GM18867 (cell line): ENCODE results near the gene IFRD1.
A peak's percentile ranks its signal among the peaks of the same experiment; 100 is the strongest.

Source experiments
- ATAC-seq: cut with Tn5 transposase; IDR thresholded peaks from one replicate; pipeline ENCODE4 v1.9.1; 2021; ENCODE audit warnings: mild to moderate bottlenecking, moderate library complexity; ENCODE audit not compliant: unreplicated experiment

IFRD1 gene

DNA sequence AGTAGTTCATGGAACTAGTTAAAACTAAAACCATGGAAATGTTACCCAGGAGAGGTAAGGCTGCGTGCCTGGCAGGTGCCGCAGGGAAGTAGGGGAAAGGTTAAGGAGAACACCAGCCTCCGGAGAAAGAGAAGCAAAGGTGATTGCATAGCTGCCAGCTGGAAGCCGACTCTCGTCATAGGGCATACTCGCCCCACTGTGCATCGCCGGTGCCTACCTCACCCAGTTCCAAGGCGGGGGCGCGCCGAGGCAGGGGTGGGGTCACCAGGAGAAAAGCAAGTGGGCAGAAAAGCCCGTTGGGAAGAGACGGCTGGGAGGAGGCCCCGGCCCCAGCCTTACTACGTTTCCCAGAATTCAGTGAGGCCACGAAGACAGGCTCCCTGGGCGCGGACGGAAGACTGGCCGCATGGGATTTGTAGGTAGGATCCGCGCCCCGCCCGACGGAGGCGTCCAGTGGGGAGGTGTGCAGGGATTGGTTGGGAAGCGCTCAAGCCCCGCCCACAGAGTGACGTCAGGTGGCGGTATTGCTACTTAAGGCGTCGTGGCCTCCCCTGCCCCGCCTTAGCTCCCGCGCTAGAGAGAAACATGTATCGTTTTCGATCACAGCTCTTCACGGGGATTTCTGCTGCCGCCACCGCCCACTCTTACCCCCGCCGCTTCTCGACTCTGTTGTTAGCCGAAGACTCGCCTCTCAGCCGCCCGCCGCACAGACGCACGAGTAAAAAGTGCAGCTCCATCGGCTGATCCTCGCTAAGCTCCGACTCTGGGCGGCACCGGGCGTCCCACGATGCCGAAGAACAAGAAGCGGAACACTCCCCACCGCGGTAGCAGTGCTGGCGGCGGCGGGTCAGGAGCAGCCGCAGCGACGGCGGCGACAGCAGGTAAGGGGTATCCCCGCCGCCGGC, at the start of gene IFRD1:
Gene IFRD1, plus strand, starts transcription at position 559 of the 905 bp plus-strand sequence. Its CDS starts 229 bp downstream, at position 788.
- peak; percentile 78 for ATAC-seq

DNA sequence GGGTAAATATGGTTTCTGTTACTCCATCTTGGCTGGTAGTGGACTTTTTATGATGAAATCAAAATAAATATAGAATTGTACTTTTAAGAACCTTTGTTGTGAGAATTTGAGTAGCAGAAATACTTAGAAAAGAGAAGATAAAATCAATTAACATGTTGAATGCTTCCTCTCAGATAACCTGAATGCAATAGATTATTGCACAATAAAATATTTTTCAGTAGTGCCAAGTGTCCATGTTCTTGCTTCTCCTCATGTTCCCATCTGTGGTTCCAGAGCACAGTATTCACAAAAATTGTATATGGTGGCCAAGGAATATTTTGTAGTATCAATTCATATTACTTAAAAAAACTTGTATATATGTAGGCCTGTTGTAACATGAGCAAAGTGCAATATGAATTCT, 45.9 kb upstream of the IFRD1 start:
- no peak for ATAC-seq

DNA sequence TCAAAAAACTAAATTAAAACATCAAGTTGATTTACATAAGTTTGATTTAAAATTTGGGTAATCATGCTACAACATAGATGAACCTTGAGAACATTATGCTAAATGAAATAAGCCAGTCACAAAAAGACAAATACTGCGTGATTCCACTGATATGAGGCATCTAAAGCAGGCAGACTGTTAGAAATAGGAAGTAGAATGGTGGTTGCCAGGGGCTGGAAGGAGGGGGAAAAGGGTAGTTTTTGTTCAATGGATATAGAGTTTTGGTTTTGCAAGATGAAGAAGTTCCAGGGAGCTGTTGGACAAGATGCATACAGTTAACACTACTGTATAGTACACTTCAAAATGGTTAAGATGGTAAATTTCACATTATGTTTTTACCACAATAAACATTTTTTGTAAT, 45.0 kb upstream of the IFRD1 start:
- ATAC-seq, result no peak

- ATAC-seq, result no peak
Observed at GRCh38 chr7:112407261-112407660, 43.0 kb upstream of the IFRD1 start.

DNA sequence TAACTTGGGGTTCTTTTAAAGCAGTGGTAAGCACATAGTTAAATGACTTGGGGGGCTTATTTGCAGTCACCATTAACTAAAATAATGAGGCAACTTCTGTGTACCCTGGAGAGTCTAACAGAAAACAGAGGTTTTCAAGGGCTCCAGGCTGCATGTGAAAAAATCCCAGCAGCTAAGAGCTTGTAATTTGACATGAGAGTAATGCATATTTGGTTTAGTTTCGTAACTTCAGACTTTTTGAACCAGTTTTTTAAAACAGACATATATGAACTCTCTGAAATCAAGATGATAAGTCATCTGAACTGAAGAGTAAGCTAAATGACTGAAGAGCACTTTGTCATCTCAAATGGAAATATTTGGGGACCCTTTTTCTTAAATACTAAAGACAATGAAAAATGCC, 40.2 kb upstream of the IFRD1 start:
- no peak for ATAC-seq

- no peak for ATAC-seq
Observed at GRCh38 chr7:112411186-112411795, 39.0 kb upstream of the IFRD1 start.

- no peak for ATAC-seq
Observed at GRCh38 chr7:112414855-112415490, 35.3 kb upstream of the IFRD1 start.

DNA sequence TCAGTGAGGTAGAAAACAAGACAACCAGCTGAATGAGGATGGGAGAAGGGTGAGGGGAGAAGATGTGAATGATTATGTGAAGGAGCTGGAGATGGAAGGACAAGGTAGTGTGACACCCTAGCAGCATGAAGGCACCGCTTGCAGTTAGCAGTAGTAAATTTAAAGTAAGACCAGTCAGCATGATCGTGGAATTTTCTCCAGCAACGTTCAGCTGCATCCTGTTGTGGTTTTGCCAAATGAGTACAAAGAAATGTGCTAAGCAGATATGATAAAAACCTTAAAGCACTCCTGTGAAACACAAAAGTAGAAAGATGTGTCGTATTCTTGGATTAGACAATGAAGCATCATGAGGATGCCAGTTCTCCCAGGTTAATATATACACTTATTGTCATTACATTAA, 34.1 kb upstream of the IFRD1 start:
- ATAC-seq, result no peak

- ATAC-seq, result no peak
Observed at GRCh38 chr7:112419543-112420130, 30.6 kb upstream of the IFRD1 start.

DNA sequence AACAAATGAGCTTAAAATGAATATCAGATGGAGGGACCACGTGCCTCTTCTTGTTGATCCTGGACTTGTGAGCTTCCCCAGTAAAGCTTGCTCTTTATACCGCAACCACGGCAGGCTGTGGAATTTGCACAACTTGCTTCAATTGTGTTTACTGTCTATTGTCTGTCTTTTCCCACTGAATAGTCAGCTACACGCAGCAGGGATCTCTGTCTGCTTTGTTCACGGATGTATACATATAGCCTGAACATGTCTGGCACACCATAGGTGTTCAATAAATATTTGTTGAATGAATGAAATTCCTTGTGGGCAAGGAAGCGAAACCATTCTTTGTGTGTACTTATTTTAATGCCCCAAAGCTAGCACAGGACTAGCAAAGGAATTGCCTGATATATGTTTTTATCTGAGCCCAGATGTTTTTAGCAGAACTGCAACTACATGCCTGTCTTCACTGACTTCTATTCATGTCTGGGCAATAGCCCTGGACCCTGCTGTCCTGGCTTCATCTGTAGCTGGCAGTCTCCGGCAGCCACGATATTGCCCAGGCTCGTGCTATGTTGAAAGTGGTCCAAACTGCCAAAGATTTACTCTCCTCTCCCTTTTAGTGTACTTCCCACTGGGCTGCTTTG, 29.9 kb upstream of the IFRD1 start:
- no peak for ATAC-seq

DNA sequence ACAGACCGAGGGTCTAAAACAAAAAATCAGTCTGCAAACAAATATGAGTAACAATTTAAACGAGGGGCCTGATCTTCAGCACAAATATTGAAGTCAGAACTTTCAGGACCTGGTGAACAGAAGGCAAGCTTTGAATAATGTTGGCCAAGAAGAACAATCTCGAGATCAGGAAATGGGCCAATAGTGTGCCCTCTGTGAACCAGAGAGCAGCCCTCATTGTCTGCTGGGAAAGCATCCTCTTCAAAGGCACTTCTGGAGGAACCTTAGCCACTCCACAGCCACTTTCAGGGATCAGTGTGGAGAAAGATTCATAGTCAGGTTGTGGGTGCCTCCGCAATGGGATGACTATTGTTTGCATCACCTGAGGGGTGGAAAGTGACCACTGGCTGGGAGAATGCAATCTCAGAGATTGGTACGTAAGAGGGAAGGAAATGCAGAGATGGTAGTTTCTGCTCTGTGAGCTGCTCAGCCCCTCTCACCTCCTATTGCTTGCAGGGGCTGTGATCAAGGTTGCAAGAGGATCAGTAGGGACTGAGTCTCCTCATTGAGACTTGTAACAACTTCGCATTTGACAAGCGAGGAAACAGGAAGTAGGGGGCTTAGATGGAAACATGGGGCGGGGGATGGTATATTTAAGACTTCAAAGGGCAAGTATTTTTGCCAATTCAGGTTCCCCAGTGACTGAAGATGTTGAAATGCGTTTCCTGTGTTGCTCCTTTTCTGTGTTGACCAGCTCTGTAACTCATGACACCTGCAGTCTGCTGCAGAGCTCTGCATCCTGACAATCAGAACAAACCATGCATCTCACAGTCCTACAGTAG, 28.4 kb upstream of the IFRD1 start:
- peak; percentile 61 for ATAC-seq

GRCh38 chr7:112422842-112423496, 27.3 kb upstream of the IFRD1 start:
- no peak for ATAC-seq

- no peak for ATAC-seq
Observed at GRCh38 chr7:112423987-112424386, 26.3 kb upstream of the IFRD1 start.

GRCh38 chr7:112427984-112428383, 22.3 kb upstream of the IFRD1 start:
- ATAC-seq, result no peak

DNA sequence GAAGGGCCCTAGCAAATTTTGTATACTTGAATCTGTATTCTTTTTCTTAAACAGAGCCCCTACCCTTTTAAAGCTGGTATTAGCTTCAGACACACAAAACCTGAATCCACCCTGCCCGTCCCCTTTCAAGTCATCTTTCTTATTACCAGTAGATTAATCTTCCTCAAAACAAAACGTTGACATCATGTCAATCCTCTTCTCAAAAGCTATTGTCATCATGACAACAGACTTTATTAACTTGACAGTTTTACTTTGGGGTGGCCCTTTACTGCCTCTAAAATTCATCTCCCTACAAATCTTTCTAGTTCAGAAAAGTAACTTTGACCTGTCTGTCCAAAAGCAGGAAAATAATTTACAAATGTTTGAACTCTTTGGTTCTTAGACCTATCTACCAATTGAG, 21.5 kb upstream of the IFRD1 start:
- ATAC-seq, result no peak

DNA sequence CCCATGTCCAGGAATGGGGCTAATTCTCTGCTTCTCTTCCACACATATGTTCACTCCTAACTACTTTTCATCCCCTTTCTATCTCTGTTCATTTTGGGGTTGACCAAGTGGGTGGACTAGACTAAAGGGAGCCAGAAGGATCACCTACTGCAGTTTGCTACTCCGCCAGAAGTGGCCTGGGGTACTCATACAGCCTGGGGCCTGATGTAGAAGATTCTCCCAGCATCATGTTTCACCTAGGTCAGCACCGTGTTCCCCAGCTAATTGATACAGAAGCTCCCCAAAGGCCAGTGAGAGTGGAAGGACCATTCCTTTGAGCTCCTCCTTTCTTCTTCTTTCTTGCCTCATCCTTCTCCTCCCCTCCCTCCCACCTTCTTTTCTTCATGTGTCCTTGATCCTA, 19.6 kb upstream of the IFRD1 start:
- ATAC-seq, result no peak

- no peak for ATAC-seq
Observed at GRCh38 chr7:112431803-112432202, 18.5 kb upstream of the IFRD1 start.

GRCh38 chr7:112433289-112433688, 17.0 kb upstream of the IFRD1 start:
- no peak for ATAC-seq

GRCh38 chr7:112437072-112437471, 13.2 kb upstream of the IFRD1 start:
- no peak for ATAC-seq

GRCh38 chr7:112439476-112439875, 10.8 kb upstream of the IFRD1 start:
- ATAC-seq, result no peak
